Mesothelial cell of epicardium (in vitro differentiated cells): ENCODE measurements around the gene GALNT2. TPM values are rescaled to one million over a fixed set of nuclear protein-coding genes. Genes with fewer than 3 reads are reported as not detected.
A peak's percentile ranks its signal among the peaks of the same experiment; 100 is the strongest.

Experiments
- DNase-seq, 2 experiments: peaks; one replicate each; pipeline ENCODE4 v3.0.0; 2021; ENCODE audit warnings: low spot score in 2 of 2; ENCODE audit not compliant: unreplicated experiment in 2 of 2
- H3K27ac Mint-ChIP-seq: 2 replicates; pipeline ENCODE4 v1.8.0; 2021; ENCODE audit warnings: mixed read lengths
- H3K27me3 Mint-ChIP-seq: 2 replicates; pipeline ENCODE4 v1.8.0; 2021; ENCODE audit warnings: low read depth, mixed read lengths
- H3K36me3 Mint-ChIP-seq: 2 replicates; pipeline ENCODE4 v1.8.0; 2021; ENCODE audit warnings: mixed read lengths
- H3K4me1 Mint-ChIP-seq: 2 replicates; pipeline ENCODE4 v1.8.0; 2021; ENCODE audit warnings: mixed read lengths
- H3K4me3 Mint-ChIP-seq: 2 replicates; pipeline ENCODE4 v1.8.0; 2021; ENCODE audit warnings: mild to moderate bottlenecking, moderate library complexity, mixed read lengths
- H3K9me3 Mint-ChIP-seq: 2 replicates; pipeline ENCODE4 v1.8.0; 2021; ENCODE audit warnings: mixed read lengths
- CTCF ChIP-seq: fragments of 200-600 bp; sonication (generic); IDR thresholded peaks from one replicate; pipeline ENCODE4 v1.5.0; 2021; ENCODE audit warnings: antibody characterized with exemption; ENCODE audit not compliant: unreplicated experiment
- total RNA-seq: library from RNA; stranded (reverse); gene quantifications from 3 replicates; pipeline ENCODE4 v1.2.1, GENCODE V29; 2021

GALNT2 gene
- total RNA-seq, 1 donor from 2014 or later = 48.3 TPM

- peaks cover 8% of the 10 kb centered on the region for H3K4me1 Mint-ChIP-seq
- peak overlapping the region; percentile 31 for H3K4me3 Mint-ChIP-seq
- no peaks in the 10 kb centered on the region for H3K36me3 Mint-ChIP-seq
- no peaks in the 10 kb centered on the region for H3K9me3 Mint-ChIP-seq
- TF ChIP-seq CTCF = no peak
- DNase-seq = no peak
- no peak overlapping the region for H3K27ac Mint-ChIP-seq
- H3K27me3 Mint-ChIP-seq = peaks cover 70% of the 10 kb centered on the region
These were observed 224.9 kb downstream of the GALNT2 start for GRCh38 chr1:230291731-230292620.

GRCh38 chr1:230292689-230293389 lies 225.8 kb downstream of the GALNT2 start:
- H3K27ac Mint-ChIP-seq = no peak overlapping the region
- no peaks in the 10 kb centered on the region for H3K36me3 Mint-ChIP-seq
- DNase-seq = no peak
- H3K4me1 Mint-ChIP-seq = peaks cover 8% of the 10 kb centered on the region
- H3K9me3 Mint-ChIP-seq = peaks cover 5% of the 10 kb centered on the region
- no peak overlapping the region for H3K4me3 Mint-ChIP-seq
- no peak for TF ChIP-seq CTCF
- H3K27me3 Mint-ChIP-seq = peaks cover 68% of the 10 kb centered on the region

- Mint-ChIP-seq H3K4me1 (peaks cover 8% of the 10 kb centered on the region), H3K4me3 (no peak overlapping the region), H3K27me3 (peaks cover 65% of the 10 kb centered on the region), H3K9me3 (peaks cover 5% of the 10 kb centered on the region), H3K36me3 (no peaks in the 10 kb centered on the region), H3K27ac (no peak overlapping the region)
- no peak for TF ChIP-seq CTCF
- DNase-seq = no peak
These were observed 226.3 kb downstream of the GALNT2 start for GRCh38 chr1:230293390-230293700.

GRCh38 chr1:230295367-230295766 lies 228.3 kb downstream of the GALNT2 start:
- Mint-ChIP-seq H3K36me3 (no peaks in the 10 kb centered on the region), H3K4me1 (peaks cover 8% of the 10 kb centered on the region), H3K4me3 (no peak overlapping the region), H3K9me3 (peaks cover 5% of the 10 kb centered on the region), H3K27ac (no peak overlapping the region), H3K27me3 (peaks cover 55% of the 10 kb centered on the region)
- DNase-seq = no peak
- TF ChIP-seq CTCF = no peak

- H3K27ac Mint-ChIP-seq = no peak overlapping the region
- H3K4me1 Mint-ChIP-seq = peaks cover 4% of the 10 kb centered on the region
- H3K36me3 Mint-ChIP-seq = no peaks in the 10 kb centered on the region
- H3K4me3 Mint-ChIP-seq = no peak overlapping the region
- DNase-seq = no peak
- H3K9me3 Mint-ChIP-seq = peaks cover 5% of the 10 kb centered on the region
- H3K27me3 Mint-ChIP-seq = peaks cover 20% of the 10 kb centered on the region
- TF ChIP-seq CTCF = no peak
These were observed 232.4 kb downstream of the GALNT2 start for GRCh38 chr1:230299191-230300006.
